Endothelial cell (in vitro differentiated cells): ENCODE measurements around the gene GTPBP10. TPM values are rescaled to one million over a fixed set of nuclear protein-coding genes. Genes with fewer than 3 reads are reported as not detected.
"Not testable (repeated sequence)": the region's sequence is repeated elsewhere in the genome, so short reads cannot be mapped to it uniquely, and the experiment has no call there.

Experiments
- DNase-seq: peaks from one replicate; pipeline ENCODE4 v3.0.0; 2021; ENCODE audit warnings: low spot score
- H3K27ac Mint-ChIP-seq: one replicate; pipeline ENCODE4 v1.8.0; 2021; ENCODE audit warnings: mixed read lengths, inconsistent platforms; ENCODE audit not compliant: unreplicated experiment
- H3K27me3 Mint-ChIP-seq: one replicate; pipeline ENCODE4 v1.8.0; 2021; ENCODE audit warnings: mild to moderate bottlenecking, moderate library complexity, mixed read lengths, inconsistent platforms; ENCODE audit not compliant: unreplicated experiment
- H3K36me3 Mint-ChIP-seq: one replicate; pipeline ENCODE4 v1.8.0; 2021; ENCODE audit warnings: mild to moderate bottlenecking, low read depth, mixed read lengths, inconsistent platforms; ENCODE audit not compliant: unreplicated experiment
- H3K4me1 Mint-ChIP-seq: one replicate; pipeline ENCODE4 v1.8.0; 2021; ENCODE audit warnings: mild to moderate bottlenecking, mixed read lengths, inconsistent platforms; ENCODE audit not compliant: unreplicated experiment
- H3K4me3 Mint-ChIP-seq: one replicate; pipeline ENCODE4 v1.8.0; 2021; ENCODE audit warnings: mild to moderate bottlenecking, mixed read lengths, inconsistent platforms; ENCODE audit not compliant: unreplicated experiment
- H3K9me3 Mint-ChIP-seq: one replicate; pipeline ENCODE4 v1.8.0; 2021; ENCODE audit warnings: mixed read lengths, inconsistent platforms; ENCODE audit not compliant: unreplicated experiment
- total RNA-seq: library from RNA; stranded (reverse); fragmentation: NEBNext Ultra II Directional; extraction: Animal tissue kit (Norgen Biotek cat#: 25700); gene quantifications from one replicate; pipeline ENCODE4 v1.2.1, GENCODE V29; 2021; ENCODE audit not compliant: unreplicated experiment
- TF ChIP-seq, protein P1 (sequence below): fragments of 200-600 bp; sonication (generic); IDR thresholded peaks from one replicate; pipeline ENCODE4 v1.5.0; 2021; ENCODE audit warnings: antibody characterized with exemption; ENCODE audit not compliant: unreplicated experiment

GTPBP10 gene
- total RNA-seq, 1 donor from 2014 or later = 21.6 TPM

DNA sequence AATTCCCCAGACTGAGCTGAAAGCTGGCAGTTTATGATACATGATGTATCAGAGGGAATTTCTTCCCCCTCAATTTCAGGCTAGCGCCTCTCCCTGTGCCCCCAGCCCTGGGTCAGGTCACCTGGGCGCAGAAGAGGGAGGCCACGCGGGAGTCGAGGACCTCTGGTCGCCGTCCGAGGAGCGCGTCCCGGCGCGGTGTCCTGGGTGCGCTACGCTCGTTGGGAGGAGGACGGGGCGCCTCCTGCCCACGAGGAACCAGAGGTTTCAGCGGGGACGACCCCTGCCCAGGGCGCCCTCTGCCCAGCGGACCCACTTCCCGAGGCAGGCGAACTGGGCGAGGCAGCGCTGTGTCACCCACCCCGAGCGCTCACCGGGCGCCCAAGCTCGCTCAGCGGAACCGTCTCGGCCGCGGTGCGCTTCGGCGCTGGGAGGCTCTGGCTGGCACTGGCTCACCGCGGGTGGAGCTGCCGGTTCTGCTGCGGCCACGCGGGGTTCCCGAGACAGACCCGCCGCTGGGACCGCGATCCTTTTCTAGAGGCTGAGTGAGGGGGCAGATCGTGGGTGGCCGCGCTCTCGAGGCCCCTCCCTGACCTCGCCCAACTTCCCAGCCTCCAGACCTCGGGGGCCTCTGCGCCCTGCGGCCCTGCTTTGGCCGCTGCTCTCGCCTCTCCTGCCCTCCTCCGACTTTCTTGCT lies 25.6 kb upstream of the GTPBP10 start, which contains the start of gene FAM237B:
FAM237B (minus strand) TSS at position 504 of the 694 bp plus-strand sequence. CDS start 1,556 bp downstream, outside the sequence.
- peak; percentile 51 for DNase-seq
- peaks cover 16% of the 10 kb centered on the region for H3K27me3 Mint-ChIP-seq

DNA sequence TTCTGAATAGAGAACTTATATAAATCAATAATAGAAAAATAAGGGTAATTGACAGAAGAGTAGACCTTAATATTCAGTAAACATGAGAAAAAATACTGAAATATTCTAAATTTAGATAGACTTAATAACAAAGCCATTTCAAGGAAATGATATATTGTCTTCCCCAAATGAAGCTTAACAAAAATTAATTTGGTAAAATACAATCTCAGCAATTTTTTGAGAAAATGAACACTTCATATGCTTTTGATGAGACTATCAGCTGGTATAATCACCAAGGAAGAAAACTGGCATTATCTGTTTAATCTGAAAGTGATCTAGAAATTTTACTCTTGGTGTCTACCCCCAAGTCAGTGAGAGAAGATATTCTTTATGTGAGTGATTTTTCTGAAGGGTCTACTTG lies 23.7 kb upstream of the GTPBP10 start:
- H3K4me3 Mint-ChIP-seq = no peak overlapping the region
- H3K9me3 Mint-ChIP-seq = no peaks in the 10 kb centered on the region
- TF ChIP-seq, protein P1, sequence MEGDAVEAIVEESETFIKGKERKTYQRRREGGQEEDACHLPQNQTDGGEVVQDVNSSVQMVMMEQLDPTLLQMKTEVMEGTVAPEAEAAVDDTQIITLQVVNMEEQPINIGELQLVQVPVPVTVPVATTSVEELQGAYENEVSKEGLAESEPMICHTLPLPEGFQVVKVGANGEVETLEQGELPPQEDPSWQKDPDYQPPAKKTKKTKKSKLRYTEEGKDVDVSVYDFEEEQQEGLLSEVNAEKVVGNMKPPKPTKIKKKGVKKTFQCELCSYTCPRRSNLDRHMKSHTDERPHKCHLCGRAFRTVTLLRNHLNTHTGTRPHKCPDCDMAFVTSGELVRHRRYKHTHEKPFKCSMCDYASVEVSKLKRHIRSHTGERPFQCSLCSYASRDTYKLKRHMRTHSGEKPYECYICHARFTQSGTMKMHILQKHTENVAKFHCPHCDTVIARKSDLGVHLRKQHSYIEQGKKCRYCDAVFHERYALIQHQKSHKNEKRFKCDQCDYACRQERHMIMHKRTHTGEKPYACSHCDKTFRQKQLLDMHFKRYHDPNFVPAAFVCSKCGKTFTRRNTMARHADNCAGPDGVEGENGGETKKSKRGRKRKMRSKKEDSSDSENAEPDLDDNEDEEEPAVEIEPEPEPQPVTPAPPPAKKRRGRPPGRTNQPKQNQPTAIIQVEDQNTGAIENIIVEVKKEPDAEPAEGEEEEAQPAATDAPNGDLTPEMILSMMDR = no peak
- peaks cover 16% of the 10 kb centered on the region for H3K27me3 Mint-ChIP-seq
- no peak for DNase-seq
- H3K27ac Mint-ChIP-seq = no peak overlapping the region
- peaks cover 10% of the 10 kb centered on the region for H3K4me1 Mint-ChIP-seq
- no peaks in the 10 kb centered on the region for H3K36me3 Mint-ChIP-seq

More for the DNA sequence above, 25.6 kb upstream of the GTPBP10 start, which contains the start of gene FAM237B:
- Mint-ChIP-seq H3K36me3 (no peaks in the 10 kb centered on the region), H3K27ac (no peak within 1 kb of the TSS), H3K4me1 (peaks cover 10% of the 10 kb centered on the region), H3K9me3 (no peaks in the 10 kb centered on the region), H3K4me3 (peak within 1 kb of the TSS; percentile 80)
- TF ChIP-seq, protein P1 = no peak

DNA sequence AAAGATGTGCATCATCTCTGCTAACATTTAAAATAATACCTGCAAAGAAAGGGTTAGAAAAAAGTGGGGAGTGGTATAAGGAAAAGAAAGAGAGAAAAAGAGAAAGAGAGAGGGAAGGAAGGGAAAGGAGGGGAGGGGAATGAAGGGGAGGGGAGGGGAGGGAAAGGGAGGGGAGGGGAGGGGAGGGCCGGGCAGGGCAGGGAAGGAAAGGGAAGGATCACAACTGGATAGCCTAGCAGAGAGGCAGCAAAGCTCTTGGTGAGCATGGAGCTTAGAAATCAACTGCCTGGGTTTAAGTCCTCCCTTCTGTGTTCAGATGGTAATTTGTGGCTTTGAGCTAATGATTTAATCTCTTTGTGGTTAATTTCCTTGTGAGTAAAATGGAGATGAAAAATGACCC lies 20.0 kb upstream of the GTPBP10 start:
- Mint-ChIP-seq H3K36me3 (no peaks in the 10 kb centered on the region), H3K27me3 (peaks cover 7% of the 10 kb centered on the region), H3K4me3 (no peak overlapping the region), H3K27ac (no peak overlapping the region), H3K4me1 (peaks cover 5% of the 10 kb centered on the region), H3K9me3 (no peaks in the 10 kb centered on the region)
- DNase-seq = no peak
- TF ChIP-seq, protein P1 = no peak

DNA sequence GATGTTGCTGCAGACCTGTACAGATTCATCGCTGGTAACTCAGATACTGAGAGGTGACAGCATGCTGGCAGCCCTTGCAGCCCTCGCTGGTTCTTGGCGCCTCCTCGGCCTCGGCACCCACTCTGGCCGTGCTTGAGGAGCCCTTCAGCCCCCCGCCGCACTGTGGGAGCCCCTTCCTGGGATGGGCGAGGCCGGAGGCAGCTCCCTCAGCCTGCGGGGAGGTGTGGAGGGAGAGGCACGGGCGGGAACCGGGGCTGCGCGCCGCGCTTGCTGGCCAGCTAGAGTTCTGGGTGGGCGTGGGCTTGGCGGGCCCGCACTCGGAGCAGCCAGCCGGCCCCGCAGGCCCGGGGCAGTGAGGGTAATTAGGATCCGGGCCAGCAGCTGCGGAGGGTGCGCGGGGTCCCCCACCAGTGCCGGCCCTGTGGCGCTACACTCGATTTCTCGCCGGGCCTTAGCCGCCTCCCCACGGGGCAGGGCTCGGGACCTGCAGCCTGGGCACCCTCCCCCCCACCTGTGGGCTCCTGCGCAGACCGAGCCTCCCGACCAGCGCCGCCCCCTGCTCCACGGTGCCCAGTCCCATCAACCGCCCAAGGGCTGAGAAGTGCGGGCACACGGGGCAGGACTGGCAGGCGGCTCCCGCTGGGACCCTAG lies 12.2 kb upstream of the GTPBP10 start:
- Mint-ChIP-seq H3K9me3 (no peaks in the 10 kb centered on the region), H3K27ac (no peak overlapping the region), H3K4me1 (peaks cover 16% of the 10 kb centered on the region), H3K36me3 (no peaks in the 10 kb centered on the region), H3K4me3 (no peak overlapping the region), H3K27me3 (peaks cover 3% of the 10 kb centered on the region)
- TF ChIP-seq, protein P1 = no peak
- DNase-seq = no peak

DNA sequence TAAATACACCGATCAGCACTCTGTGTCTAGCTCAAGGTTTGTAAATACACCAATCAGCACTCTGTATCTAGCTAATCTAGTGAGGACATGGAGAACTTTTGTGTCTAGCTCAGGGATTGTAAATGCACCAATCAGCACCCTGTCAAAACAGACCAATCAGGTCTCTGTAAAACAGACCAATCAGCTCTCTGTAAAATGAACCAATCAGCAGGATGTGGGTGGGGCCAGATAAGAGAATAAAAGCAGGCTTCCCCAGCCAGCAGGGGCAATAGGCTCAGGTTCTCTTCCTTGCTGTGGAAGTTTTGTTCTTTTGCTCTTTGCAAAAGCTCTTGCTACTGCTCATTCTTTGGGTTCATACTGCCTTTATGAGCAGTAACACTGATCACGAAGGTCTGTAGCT lies 11.6 kb upstream of the GTPBP10 start:
- not testable (repeated sequence) for H3K36me3 Mint-ChIP-seq, DNase-seq, H3K4me3 Mint-ChIP-seq, H3K27me3 Mint-ChIP-seq, H3K9me3 Mint-ChIP-seq, H3K27ac Mint-ChIP-seq
- H3K4me1 Mint-ChIP-seq = peaks cover 16% of the 10 kb centered on the region
